ENCODE results near the gene FADS3. TPM values are rescaled to one million over a fixed set of nuclear protein-coding genes. Genes with fewer than 3 reads are reported as not detected.

FADS3 gene
- total and polyA plus RNA-seq, 12 donors = 54.9 to 217 (median 75.2) TPM

- Histone ChIP-seq H3K27me3 (no peaks in the 10 kb centered on the region), H3K36me3 (peaks cover 0 to 9% (median 0%) of the 10 kb centered on the region in 9 donors), H3K9me3 (no peaks in the 10 kb centered on the region), H3K4me1 (peaks cover 14 to 81% (median 64%) of the 10 kb centered on the region in 9 donors), H3K27ac (peak overlapping the region; percentile 51 to 97 (median 85)), H3K4me3 (peak overlapping the region in 2 of 10 donors; percentile 2 to 17)
- ATAC-seq = no peak
- no peak for DNase-seq
- intact Hi-C loops (cut with DNase I) = loop anchor here in 4 of 10 donors (1.0 to 5.0 kb wide), 2 partner anchors 14 to 71 kb away; partner anchors contain the start of gene FADS1 (in 3 of the 4)
- 84 to 87% methylated on average over 12 of the region's 12 CpGs for WGBS, 2 donors
- no peak for TF ChIP-seq CTCF (IDR thresholded peaks at IDR 0.05)
Observed at GRCh38 chr11:61888590-61888989, 2.8 kb downstream of the FADS3 start.

DNA sequence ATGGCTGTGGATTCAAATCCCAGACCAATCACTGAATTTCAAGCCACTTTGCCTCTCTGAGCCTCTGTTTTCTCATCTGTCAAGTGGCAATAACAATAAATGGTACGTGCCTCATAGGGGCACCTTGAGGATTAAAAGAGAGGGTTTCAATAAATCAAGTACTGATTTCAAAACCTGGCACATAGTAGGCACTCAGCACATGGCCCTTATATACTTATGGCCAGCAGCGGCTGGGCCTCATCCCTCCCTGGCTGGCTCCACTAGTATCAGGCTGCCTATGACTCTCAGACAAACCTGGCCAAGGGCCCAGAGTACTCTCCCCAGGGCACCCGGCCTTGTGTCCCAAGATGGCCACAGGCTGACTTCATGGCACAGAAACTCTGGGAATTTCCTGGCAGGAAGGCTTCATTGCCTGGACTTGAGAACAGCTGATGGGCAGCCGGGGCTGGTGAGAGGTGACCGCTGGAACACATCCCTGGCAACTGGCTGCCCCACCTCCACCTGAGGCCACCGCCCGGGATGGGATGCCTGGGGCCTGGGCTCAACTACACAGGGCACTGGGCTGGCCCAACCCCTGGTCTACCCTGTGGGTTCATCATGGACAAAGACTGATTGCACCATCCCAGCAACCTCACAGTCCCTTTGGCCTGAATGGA is 3.4 kb downstream of the FADS3 start:
- peaks cover 14 to 86% (median 70%) of the 10 kb centered on the region in 9 donors for H3K4me1 ChIP-seq
- 28 to 30% methylated on average over 7 of the region's 7 CpGs for WGBS, 2 donors
- DNase-seq = peak; percentile 83 to 91

GRCh38 chr11:61886643-61887042 is 4.7 kb downstream of the FADS3 start:
- TF ChIP-seq CTCF (IDR thresholded peaks at IDR 0.05) = no peak
- ATAC-seq = no peak
- Histone ChIP-seq H3K36me3 (peaks cover 0 to 9% (median 0%) of the 10 kb centered on the region in 9 donors), H3K27me3 (no peaks in the 10 kb centered on the region), H3K4me3 (no peak overlapping the region), H3K4me1 (peaks cover 14 to 91% (median 74%) of the 10 kb centered on the region in 9 donors), H3K27ac (peak overlapping the region in 6 of 10 donors; percentile 75 to 97 (median 96)), H3K9me3 (no peaks in the 10 kb centered on the region)
- no peak for DNase-seq
- 96 to 97% methylated on average over 3 of the region's 3 CpGs for WGBS, 2 donors
- intact Hi-C loops (cut with DNase I) = loop anchor here in 3 of 10 donors (1.0 to 5.0 kb wide), 2 partner anchors 69 to 88 kb away; partner anchors contain the start of gene FADS1 (in 3 of the 3)

More for the DNA sequence above, 3.4 kb downstream of the FADS3 start:
- H3K36me3 ChIP-seq = peaks cover 0 to 9% (median 0%) of the 10 kb centered on the region in 9 donors
- TF ChIP-seq CTCF (IDR thresholded peaks at IDR 0.05) = no peak
- no peaks in the 10 kb centered on the region for H3K9me3 ChIP-seq
- ATAC-seq = peak; percentile 48 to 84 (median 77)
- H3K27ac ChIP-seq = peak overlapping the region in 9 of 10 donors; percentile 61 to 97 (median 94)
- peak overlapping the region in 1 of 10 donors; percentile 17 for H3K4me3 ChIP-seq
- intact Hi-C loops (cut with DNase I) = loop anchor here in 4 of 10 donors (1.0 to 5.0 kb wide), 3 partner anchors 14 to 90 kb away; partner anchors contain the start of gene FADS1 (in 3 of the 4)
- no peaks in the 10 kb centered on the region for H3K27me3 ChIP-seq

- WGBS, 2 donors = 90 to 96% methylated on average over 13 of the region's 13 CpGs
- Histone ChIP-seq H3K36me3 (peaks cover 0 to 9% (median 0%) of the 10 kb centered on the region in 9 donors), H3K27ac (peak overlapping the region in 7 of 10 donors; percentile 14 to 97 (median 75)), H3K27me3 (no peaks in the 10 kb centered on the region), H3K9me3 (no peaks in the 10 kb centered on the region), H3K4me1 (peaks cover 15 to 96% (median 78%) of the 10 kb centered on the region in 9 donors), H3K4me3 (no peak overlapping the region)
- no peak for DNase-seq
- no peak for ATAC-seq
- intact Hi-C loops (cut with DNase I) = loop anchor here in 3 of 10 donors (5.0 kb wide), 1 partner anchor 69 kb away; the partner anchor contains the start of gene FADS1 (in 3 of the 3)
- no peak for TF ChIP-seq CTCF (IDR thresholded peaks at IDR 0.05)
Observed at GRCh38 chr11:61885784-61886580, 5.4 kb downstream of the FADS3 start.
